ENCODE results near the gene NINJ1. TPM values are rescaled to one million over a fixed set of nuclear protein-coding genes. Genes with fewer than 3 reads are reported as not detected.

The NINJ1 gene
- total RNA-seq, 1 experiment from 2014 or later, result 30.5 TPM

DNA sequence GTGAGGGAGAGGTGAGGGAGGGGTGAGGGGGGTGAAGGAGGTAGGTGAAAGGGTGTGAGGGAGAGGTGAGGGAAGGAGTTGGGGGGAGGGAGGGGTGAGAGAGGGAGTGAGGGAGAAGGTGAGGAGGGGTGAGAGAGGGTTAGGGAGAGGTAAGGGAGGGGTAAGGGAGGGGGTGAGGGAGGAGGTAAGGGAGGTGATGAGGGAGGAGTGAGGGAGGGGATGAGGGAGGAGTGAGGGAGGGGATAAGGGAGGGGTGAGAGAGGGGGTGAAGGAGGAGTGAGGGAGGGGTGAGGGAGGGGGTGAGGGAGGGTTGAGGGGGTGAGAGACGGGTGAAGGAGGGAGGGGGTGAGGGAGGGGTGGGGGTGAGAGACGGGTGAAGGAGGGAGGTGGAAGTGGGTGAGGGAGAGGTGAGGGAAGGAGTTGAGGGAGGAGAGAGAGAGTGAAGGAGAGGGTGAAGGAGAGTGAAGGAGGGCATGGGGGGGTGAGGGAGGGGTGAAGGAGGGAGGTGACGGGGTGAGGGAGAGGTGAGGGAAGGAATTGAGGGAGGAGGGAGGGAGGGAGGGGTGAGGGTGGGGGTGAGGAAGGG is 18.5 kb downstream of the NINJ1 start:
- H3K4me3 ChIP-seq (ENCODE audit: low read length), result no peak overlapping the region
- ChIA-PET POLR2A (ENCODE audit: unreplicated experiment) (no interaction called here), CTCF (no interaction called here)
- no peak overlapping the region for H3K27ac ChIP-seq (ENCODE audit: low read length)
- intact Hi-C loops (cut with micrococcal nuclease), result no loop called here
- no TSS peak for BruUV-seq (replicated peaks)
- H3F3A ChIP-seq (ENCODE audit: low read length, unreplicated experiment), result no peaks in the 10 kb centered on the region
- DNase-seq (no peak), ATAC-seq (no peak)
- peaks cover 27% of the 10 kb centered on the region for H3K4me1 ChIP-seq (ENCODE audit: insufficient read depth, low read length)
- H3K9ac ChIP-seq (ENCODE audit: low read length), result no peak overlapping the region
- H3K27me3 ChIP-seq (ENCODE audit: low read length), result no peaks in the 10 kb centered on the region
- TF ChIP-seq EZH2 (IDR thresholded peaks at IDR 0.05; ENCODE audit: low read length, unreplicated experiment) (no peak), EZH2phosphoT487 (IDR thresholded peaks at IDR 0.05; ENCODE audit: borderline replicate concordance, low read length) (no peak)
- TF ChIP-seq, protein P1, sequence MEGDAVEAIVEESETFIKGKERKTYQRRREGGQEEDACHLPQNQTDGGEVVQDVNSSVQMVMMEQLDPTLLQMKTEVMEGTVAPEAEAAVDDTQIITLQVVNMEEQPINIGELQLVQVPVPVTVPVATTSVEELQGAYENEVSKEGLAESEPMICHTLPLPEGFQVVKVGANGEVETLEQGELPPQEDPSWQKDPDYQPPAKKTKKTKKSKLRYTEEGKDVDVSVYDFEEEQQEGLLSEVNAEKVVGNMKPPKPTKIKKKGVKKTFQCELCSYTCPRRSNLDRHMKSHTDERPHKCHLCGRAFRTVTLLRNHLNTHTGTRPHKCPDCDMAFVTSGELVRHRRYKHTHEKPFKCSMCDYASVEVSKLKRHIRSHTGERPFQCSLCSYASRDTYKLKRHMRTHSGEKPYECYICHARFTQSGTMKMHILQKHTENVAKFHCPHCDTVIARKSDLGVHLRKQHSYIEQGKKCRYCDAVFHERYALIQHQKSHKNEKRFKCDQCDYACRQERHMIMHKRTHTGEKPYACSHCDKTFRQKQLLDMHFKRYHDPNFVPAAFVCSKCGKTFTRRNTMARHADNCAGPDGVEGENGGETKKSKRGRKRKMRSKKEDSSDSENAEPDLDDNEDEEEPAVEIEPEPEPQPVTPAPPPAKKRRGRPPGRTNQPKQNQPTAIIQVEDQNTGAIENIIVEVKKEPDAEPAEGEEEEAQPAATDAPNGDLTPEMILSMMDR (conservative IDR thresholded peaks at IDR 0.05; ENCODE audit: low read depth, low read length), result no peak
- no peaks in the 10 kb centered on the region for H3K9me3 ChIP-seq (ENCODE audit: low read length)
- no peak overlapping the region for H3K4me2 ChIP-seq (ENCODE audit: low read length)
- no peak overlapping the region for H2AFZ ChIP-seq (ENCODE audit: low read length)
- no peaks in the 10 kb centered on the region for H3K9me2 ChIP-seq (replicated peaks; ENCODE audit: low read length)
- H3K79me2 ChIP-seq (ENCODE audit: low read length), result no peaks in the 10 kb centered on the region
- H3K36me3 ChIP-seq (ENCODE audit: low read depth, low read length), result no peaks in the 10 kb centered on the region; the same call in 1 of the 2 replicates
- H4K20me1 ChIP-seq (ENCODE audit: low read length), result no peaks in the 10 kb centered on the region

DNA sequence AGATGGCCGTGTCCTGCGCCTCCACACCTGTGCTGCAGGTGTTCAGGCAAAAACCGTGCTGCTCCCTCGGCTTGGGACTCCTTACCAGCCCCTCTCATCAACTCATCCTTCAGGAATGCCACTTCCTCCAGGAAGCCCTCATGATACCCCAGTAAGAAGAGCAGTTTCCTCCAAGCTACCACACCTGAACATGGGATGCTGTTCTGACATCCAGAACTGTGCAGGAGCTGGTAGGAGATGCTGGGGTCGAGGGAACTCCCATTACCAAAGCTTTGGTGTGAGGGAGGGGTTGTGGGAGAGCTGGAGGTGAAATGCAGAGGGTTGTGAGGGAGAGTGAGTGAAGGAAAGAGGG is 19.1 kb downstream of the NINJ1 start:
- H3K9ac ChIP-seq (ENCODE audit: low read length), result no peak overlapping the region
- H2AFZ ChIP-seq (ENCODE audit: low read length), result no peak overlapping the region
- H3F3A ChIP-seq (ENCODE audit: low read length, unreplicated experiment), result no peaks in the 10 kb centered on the region
- H3K4me3 ChIP-seq (ENCODE audit: low read length), result no peak overlapping the region
- POLR2A ChIA-PET (ENCODE audit: unreplicated experiment), result no interaction called here
- no peak overlapping the region for H3K4me2 ChIP-seq (ENCODE audit: low read length)
- H3K9me3 ChIP-seq (ENCODE audit: low read length), result no peaks in the 10 kb centered on the region
- H3K4me1 ChIP-seq (ENCODE audit: insufficient read depth, low read length), result peaks cover 21% of the 10 kb centered on the region
- H3K79me2 ChIP-seq (ENCODE audit: low read length), result no peaks in the 10 kb centered on the region
- no TSS peak for BruUV-seq (replicated peaks)
- no peak for TF ChIP-seq EZH2 (IDR thresholded peaks at IDR 0.05; ENCODE audit: low read length, unreplicated experiment)
- no peaks in the 10 kb centered on the region for H3K9me2 ChIP-seq (replicated peaks; ENCODE audit: low read length)
- CTCF ChIA-PET, result no interaction called here
- ATAC-seq (no peak), DNase-seq (no peak)
- H3K36me3 ChIP-seq (ENCODE audit: low read depth, low read length), result no peaks in the 10 kb centered on the region; the same call in 1 of the 2 replicates
- H4K20me1 ChIP-seq (ENCODE audit: low read length), result no peaks in the 10 kb centered on the region
- intact Hi-C loops (cut with micrococcal nuclease), result no loop called here
- H3K27ac ChIP-seq (ENCODE audit: low read length), result no peak overlapping the region
- H3K27me3 ChIP-seq (ENCODE audit: low read length), result no peaks in the 10 kb centered on the region

DNA sequence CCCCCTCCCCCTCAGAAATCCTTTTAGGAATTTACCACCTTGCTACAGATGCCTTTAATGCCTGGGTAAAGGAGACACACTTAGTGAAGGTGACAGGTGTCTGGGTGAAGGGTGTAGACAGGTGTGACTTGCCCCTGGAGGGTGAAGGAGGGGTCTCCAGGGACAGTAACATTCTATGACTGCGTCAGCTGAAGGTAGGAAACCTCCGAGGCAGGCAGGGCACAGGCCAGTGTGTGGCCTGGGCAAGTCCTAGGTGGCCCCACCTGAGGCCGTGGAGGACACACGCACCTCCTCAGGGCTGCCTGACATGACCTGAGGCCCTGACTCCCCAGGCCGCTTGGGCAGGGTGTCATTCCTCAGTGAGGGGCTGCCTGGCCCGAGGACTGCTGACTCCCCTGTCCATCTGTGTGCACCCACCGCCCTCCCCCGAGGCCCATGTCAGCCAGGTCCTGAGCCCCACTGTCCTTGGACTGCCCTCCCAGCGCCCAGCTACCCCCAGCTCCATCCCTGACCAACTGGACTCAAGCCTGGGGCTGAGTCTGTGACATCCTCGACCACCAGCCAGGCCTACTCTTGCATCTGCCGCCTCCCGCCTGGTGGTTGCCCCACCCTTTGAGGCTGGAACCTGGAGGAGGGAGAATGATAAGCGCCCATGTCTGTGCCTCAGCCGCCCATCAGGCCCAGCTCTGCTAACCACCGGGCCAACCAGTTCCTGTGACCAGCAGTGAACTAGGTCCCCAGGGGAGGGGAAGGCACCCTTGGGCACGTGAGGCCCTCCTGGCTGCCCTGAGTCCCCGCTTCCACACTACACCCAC is 19.7 kb downstream of the NINJ1 start:
- no peaks in the 10 kb centered on the region for H4K20me1 ChIP-seq (ENCODE audit: low read length)
- intact Hi-C loops (cut with micrococcal nuclease), result no loop called here
- no peak overlapping the region for H3K9ac ChIP-seq (ENCODE audit: low read length)
- no peak overlapping the region for H3K4me3 ChIP-seq (ENCODE audit: low read length)
- peaks cover 15% of the 10 kb centered on the region for H3K4me1 ChIP-seq (ENCODE audit: insufficient read depth, low read length)
- no peak overlapping the region for H2AFZ ChIP-seq (ENCODE audit: low read length)
- no peak overlapping the region for H3K27ac ChIP-seq (ENCODE audit: low read length)
- DNase-seq (no peak), ATAC-seq (no peak)
- H3K36me3 ChIP-seq (ENCODE audit: low read depth, low read length), result no peaks in the 10 kb centered on the region; the same call in 1 of the 2 replicates
- H3K9me3 ChIP-seq (ENCODE audit: low read length), result no peaks in the 10 kb centered on the region
- no TSS peak for BruUV-seq (replicated peaks)
- H3K4me2 ChIP-seq (ENCODE audit: low read length), result no peak overlapping the region
- POLR2A ChIA-PET (ENCODE audit: unreplicated experiment), result no interaction called here
- H3F3A ChIP-seq (ENCODE audit: low read length, unreplicated experiment), result no peaks in the 10 kb centered on the region
- no peaks in the 10 kb centered on the region for H3K79me2 ChIP-seq (ENCODE audit: low read length)
- CTCF ChIA-PET, result no interaction called here
- no peak for TF ChIP-seq EZH2phosphoT487 (IDR thresholded peaks at IDR 0.05; ENCODE audit: borderline replicate concordance, low read length)
- TF ChIP-seq EZH2 (IDR thresholded peaks at IDR 0.05; ENCODE audit: low read length, unreplicated experiment), result no peak
- TF ChIP-seq, protein P1 (conservative IDR thresholded peaks at IDR 0.05; ENCODE audit: low read depth, low read length), result no peak
- no peaks in the 10 kb centered on the region for H3K27me3 ChIP-seq (ENCODE audit: low read length)
- H3K9me2 ChIP-seq (replicated peaks; ENCODE audit: low read length), result no peaks in the 10 kb centered on the region
